ENCODE results near the gene HPS5.

DNA sequence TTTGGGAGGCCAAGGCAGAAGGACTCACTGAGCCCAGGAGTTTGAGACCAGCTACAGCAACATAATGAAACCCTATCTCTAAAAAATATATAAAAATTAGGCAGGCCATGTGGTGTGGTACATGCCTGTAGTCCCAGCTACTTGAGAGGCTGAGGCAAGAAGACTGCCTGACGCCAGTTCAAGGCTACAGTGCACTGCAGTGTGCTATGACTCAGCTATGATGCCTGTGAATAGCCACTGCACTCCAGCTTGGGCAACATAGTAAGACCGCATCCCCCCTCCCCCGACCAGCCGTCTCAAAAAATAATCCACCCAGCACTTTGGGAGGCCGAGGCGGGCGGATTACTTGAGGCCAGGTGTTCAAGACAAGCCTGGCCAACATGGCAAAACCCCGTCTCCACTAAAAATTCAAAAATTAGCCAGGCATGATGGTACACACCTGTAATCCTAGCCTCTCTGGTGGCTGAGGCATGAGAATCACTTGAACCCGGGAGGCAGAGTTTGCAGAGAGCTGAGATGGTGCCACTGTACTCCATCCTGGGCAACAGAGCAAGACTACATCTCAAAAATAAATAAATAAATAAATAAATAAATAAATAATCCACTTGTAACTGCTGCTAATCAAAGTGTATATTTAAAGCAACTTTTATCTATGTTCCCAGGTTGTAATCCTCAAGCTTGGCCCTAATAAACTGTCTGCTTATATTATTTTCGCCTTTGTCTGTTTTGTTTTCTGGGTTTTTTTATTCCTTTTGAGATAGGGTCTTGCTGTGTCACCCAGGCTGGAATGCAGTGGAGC, 7.8 kb downstream of the HPS5 start:
- TF ChIP-seq, protein P1, sequence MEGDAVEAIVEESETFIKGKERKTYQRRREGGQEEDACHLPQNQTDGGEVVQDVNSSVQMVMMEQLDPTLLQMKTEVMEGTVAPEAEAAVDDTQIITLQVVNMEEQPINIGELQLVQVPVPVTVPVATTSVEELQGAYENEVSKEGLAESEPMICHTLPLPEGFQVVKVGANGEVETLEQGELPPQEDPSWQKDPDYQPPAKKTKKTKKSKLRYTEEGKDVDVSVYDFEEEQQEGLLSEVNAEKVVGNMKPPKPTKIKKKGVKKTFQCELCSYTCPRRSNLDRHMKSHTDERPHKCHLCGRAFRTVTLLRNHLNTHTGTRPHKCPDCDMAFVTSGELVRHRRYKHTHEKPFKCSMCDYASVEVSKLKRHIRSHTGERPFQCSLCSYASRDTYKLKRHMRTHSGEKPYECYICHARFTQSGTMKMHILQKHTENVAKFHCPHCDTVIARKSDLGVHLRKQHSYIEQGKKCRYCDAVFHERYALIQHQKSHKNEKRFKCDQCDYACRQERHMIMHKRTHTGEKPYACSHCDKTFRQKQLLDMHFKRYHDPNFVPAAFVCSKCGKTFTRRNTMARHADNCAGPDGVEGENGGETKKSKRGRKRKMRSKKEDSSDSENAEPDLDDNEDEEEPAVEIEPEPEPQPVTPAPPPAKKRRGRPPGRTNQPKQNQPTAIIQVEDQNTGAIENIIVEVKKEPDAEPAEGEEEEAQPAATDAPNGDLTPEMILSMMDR (IDR thresholded peaks at IDR 0.05) = no peak
- no peak for TF ChIP-seq POLR2A (IDR thresholded peaks at IDR 0.05)
